ENCODE measurements around the gene TRIB2. TPM values are rescaled to one million over a fixed set of nuclear protein-coding genes. Genes with fewer than 3 reads are reported as not detected.
A peak's percentile ranks its signal among the peaks of the same experiment; 100 is the strongest.

Gene TRIB2
- total RNA-seq, 4 donors from 2014 or later = 26.1 to 52.5 (median 29.1) TPM

- H3K4me3 ChIP-seq (ENCODE audit: low read depth, poor library complexity, severe bottlenecking) = no peak overlapping the region
- 49 to 60% methylated on average over 5 of the region's 5 CpGs for WGBS, 2 donors
- intact Hi-C loops (cut with DNase I; ENCODE audit: low total_unique reads) = no loop called here
Observed at GRCh38 chr2:12727641-12728040, 10.9 kb downstream of the TRIB2 start.

DNA sequence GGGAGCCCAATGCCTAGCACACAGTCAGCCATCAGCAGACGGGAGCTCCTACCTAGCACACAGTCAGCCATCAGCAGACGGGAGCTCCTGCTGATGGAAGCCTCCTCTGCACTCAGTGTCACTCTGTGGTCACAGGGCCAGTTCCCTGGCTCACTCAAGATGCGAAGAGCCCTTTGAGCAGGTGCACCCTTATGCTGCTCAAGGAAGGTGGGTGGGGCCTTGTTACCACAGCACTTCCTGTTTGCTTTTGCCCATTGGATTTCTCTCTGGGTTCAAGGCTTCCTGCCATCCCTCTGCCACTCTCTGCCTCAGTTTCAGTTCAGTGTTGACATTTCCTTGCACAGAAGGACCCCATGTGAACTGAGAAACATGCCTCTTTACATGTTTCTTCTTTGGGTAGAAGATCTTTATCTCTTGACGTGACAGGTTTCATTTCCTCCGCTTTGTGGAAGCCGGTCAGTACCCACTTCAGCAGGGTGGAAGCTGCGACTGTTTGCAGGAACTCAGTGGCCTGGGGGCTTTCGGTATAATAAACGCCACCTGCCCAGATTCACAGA is 11.6 kb downstream of the TRIB2 start:
- TF ChIP-seq POLR2A (IDR thresholded peaks at IDR 0.05) = no peak
- TF ChIP-seq, protein P1, sequence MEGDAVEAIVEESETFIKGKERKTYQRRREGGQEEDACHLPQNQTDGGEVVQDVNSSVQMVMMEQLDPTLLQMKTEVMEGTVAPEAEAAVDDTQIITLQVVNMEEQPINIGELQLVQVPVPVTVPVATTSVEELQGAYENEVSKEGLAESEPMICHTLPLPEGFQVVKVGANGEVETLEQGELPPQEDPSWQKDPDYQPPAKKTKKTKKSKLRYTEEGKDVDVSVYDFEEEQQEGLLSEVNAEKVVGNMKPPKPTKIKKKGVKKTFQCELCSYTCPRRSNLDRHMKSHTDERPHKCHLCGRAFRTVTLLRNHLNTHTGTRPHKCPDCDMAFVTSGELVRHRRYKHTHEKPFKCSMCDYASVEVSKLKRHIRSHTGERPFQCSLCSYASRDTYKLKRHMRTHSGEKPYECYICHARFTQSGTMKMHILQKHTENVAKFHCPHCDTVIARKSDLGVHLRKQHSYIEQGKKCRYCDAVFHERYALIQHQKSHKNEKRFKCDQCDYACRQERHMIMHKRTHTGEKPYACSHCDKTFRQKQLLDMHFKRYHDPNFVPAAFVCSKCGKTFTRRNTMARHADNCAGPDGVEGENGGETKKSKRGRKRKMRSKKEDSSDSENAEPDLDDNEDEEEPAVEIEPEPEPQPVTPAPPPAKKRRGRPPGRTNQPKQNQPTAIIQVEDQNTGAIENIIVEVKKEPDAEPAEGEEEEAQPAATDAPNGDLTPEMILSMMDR (IDR thresholded peaks at IDR 0.05) = no peak
- intact Hi-C loops (cut with DNase I; ENCODE audit: low total_unique reads) = no loop called here
- 75 to 95% methylated on average over 9 of the region's 9 CpGs for WGBS, 2 donors
- H3K4me3 ChIP-seq (ENCODE audit: low read depth, poor library complexity, severe bottlenecking) = no peak overlapping the region
- no peak for DNase-seq (ENCODE audit: low spot score in 2 of 2)

More at GRCh38 chr2:12727641-12728040, 10.9 kb downstream of the TRIB2 start:
- no peak for DNase-seq (ENCODE audit: low spot score in 2 of 2)
- TF ChIP-seq, protein P1 (IDR thresholded peaks at IDR 0.05) = no peak
- no peak for TF ChIP-seq POLR2A (IDR thresholded peaks at IDR 0.05)

DNA sequence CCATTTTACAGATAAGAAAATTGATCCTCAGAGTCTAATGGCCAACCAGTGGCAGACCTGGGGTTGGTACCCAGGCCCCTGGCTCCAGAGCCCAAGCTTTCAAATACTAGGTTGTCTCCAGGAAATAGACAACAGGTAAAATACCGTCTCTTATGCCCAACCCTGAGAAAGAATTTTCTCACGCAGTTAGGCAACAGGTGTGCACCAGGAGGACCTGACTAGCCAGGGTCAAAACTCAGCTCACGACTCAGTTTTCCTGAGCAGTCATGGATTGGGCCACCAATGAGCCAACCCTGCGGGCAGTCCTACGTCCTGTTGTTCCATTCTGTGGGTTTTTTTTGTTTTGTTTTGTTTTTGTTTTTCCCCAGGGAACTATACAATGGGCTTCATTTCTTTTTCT is 13.5 kb downstream of the TRIB2 start:
- intact Hi-C loops (cut with DNase I; ENCODE audit: low total_unique reads) = no loop called here
- no peak for DNase-seq (ENCODE audit: low spot score in 2 of 2)
- H3K4me3 ChIP-seq (ENCODE audit: low read depth, poor library complexity, severe bottlenecking) = no peak overlapping the region
- TF ChIP-seq, protein P1 (IDR thresholded peaks at IDR 0.05) = no peak
- TF ChIP-seq POLR2A (IDR thresholded peaks at IDR 0.05) = no peak
- 76 to 83% methylated on average over 5 of the region's 5 CpGs for WGBS, 2 donors

DNA sequence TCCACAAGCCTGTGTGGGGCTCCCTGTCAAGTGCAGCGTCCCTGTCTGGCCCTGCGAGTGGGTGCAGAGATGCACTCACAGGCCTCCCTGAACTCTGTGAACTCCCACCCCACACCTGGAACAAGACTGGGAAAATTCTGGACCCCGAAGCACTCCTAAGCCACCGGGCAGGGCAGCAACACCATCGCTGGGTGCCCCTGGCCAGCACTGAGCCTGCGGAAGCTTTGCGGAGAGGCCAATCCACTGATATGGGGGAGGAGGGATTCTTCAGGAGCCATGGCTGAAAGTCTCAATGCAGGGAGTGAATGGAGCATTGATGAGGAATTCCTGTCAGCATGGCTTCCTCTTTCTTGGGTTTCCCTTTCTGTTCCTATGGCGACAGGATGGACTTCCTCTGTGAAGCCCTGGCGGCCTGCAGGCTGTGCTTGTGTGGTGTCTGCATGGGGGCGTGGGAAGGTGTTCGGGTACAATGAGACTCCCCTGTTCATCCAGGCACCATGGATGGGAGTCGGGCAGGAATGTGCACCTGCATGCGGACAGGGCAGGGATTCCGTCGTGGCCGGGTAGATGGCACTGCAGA is 15.1 kb downstream of the TRIB2 start:
- intact Hi-C loops (cut with DNase I; ENCODE audit: low total_unique reads) = no loop called here
- DNase-seq (ENCODE audit: low spot score in 2 of 2) = no peak
- H3K4me3 ChIP-seq (ENCODE audit: low read depth, poor library complexity, severe bottlenecking) = no peak overlapping the region
- 93% methylated on average over 16 of the region's 16 CpGs for WGBS, 2 donors
- TF ChIP-seq POLR2A (IDR thresholded peaks at IDR 0.05) = no peak

- intact Hi-C loops (cut with DNase I; ENCODE audit: low total_unique reads) = no loop called here
- DNase-seq (ENCODE audit: low spot score in 2 of 2) = no peak
- WGBS, 2 donors = 67 to 78% methylated on average over 6 to 10 of the region's 10 CpGs
- no peak for TF ChIP-seq POLR2A (IDR thresholded peaks at IDR 0.05)
- TF ChIP-seq, protein P1 (IDR thresholded peaks at IDR 0.05) = no peak
- no peak overlapping the region for H3K4me3 ChIP-seq (ENCODE audit: low read depth, poor library complexity, severe bottlenecking)
Observed at GRCh38 chr2:12732651-12733050, 15.9 kb downstream of the TRIB2 start.

DNA sequence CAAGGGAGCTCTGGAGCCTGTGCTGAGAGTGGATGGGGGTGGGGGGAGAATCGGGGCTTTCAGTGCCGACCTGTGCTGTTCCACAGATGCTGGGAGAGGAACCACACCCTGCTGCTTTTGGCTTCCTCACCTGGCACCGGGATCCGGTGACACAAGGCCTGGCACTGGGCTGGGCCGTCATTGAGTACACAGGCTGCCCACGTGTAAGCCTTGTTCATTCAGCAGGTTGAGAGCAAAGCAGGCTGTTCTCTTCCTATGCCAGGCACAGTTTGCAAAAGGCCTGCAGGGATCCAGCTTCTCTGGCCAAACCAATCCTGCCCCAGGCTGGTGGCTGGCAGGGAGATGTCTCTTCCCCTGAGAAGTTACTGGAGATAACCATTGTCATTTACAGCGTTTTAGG is 17.1 kb downstream of the TRIB2 start:
- no peak overlapping the region for H3K4me3 ChIP-seq (ENCODE audit: low read depth, poor library complexity, severe bottlenecking)
- intact Hi-C loops (cut with DNase I; ENCODE audit: low total_unique reads) = no loop called here
- WGBS, 2 donors = 12 to 15% methylated on average over 7 of the region's 7 CpGs
- DNase-seq (ENCODE audit: low spot score in 2 of 2) = peak; percentile 74 to 92
- no peak for TF ChIP-seq POLR2A (IDR thresholded peaks at IDR 0.05)
- TF ChIP-seq, protein P1 (IDR thresholded peaks at IDR 0.05) = no peak

Measured in lower leg skin (tissue), 4 donors.